Neural progenitor cell (in vitro differentiated cells): Measurements from ENCODE around the gene REL. TPM values are rescaled to one million over a fixed set of nuclear protein-coding genes. Genes with fewer than 3 reads are reported as not detected.

Source experiments
- DNase-seq: peaks from one replicate; pipeline ENCODE4 v3.0.0-alpha.2; 2016; ENCODE audit warnings: low spot score
- H2AFZ ChIP-seq: fragments of 200-600 bp; sonication (generic); replicated peaks from 2 replicates; pipeline ENCODE4 v1.6.1; 2016; ENCODE audit warnings: antibody characterized with exemption
- H3F3A ChIP-seq: fragments of 200-600 bp; sonication (generic); 2 replicates; pipeline ENCODE4 v1.6.1; 2016; ENCODE audit warnings: antibody characterized with exemption, low read depth
- H3K27ac ChIP-seq: fragments of 200-600 bp; sonication (generic); 2 replicates; pipeline ENCODE4 v1.5.1; 2016; ENCODE audit warnings: mild to moderate bottlenecking
- H3K27me3 ChIP-seq: fragments of 200-600 bp; sonication (generic); 2 replicates; pipeline ENCODE4 v1.6.1; 2016; ENCODE audit warnings: mild to moderate bottlenecking, moderate library complexity
- H3K36me3 ChIP-seq: fragments of 200-600 bp; sonication (generic); 2 replicates; pipeline ENCODE4 v1.5.1; 2016
- H3K4me1 ChIP-seq: fragments of 200-600 bp; sonication (generic); 2 replicates; pipeline ENCODE4 v1.6.1; 2016; ENCODE audit warnings: mixed run types
- H3K4me2 ChIP-seq: fragments of 200-600 bp; sonication (generic); 2 replicates; pipeline ENCODE4 v1.6.1; 2016
- H3K4me3 ChIP-seq: fragments of 200-600 bp; sonication (generic); 2 replicates; pipeline ENCODE4 v1.5.1; 2016
- H3K79me2 ChIP-seq: fragments of 200-600 bp; sonication (generic); 2 replicates; pipeline ENCODE4 v1.6.1; 2016; ENCODE audit warnings: low read depth
- H3K9ac ChIP-seq: fragments of 200-600 bp; sonication (generic); 2 replicates; pipeline ENCODE4 v1.6.1; 2016
- H3K9me3 ChIP-seq: fragments of 200-600 bp; sonication (generic); 2 replicates; pipeline ENCODE4 v1.5.1; 2016; ENCODE audit warnings: low read depth
- H4K20me1 ChIP-seq: fragments of 200-600 bp; sonication (generic); 2 replicates; pipeline ENCODE4 v1.6.1; 2016; ENCODE audit warnings: low read depth
- H3K27ac Mint-ChIP-seq: 3 replicates; pipeline ENCODE4 v1.8.0; 2021; ENCODE audit warnings: mixed read lengths
- H3K27me3 Mint-ChIP-seq: 2 replicates; pipeline ENCODE4 v1.8.0; 2022; ENCODE audit warnings: low read depth, mild to moderate bottlenecking, inconsistent platforms, moderate library complexity, mixed read lengths; ENCODE audit not compliant: insufficient read depth
- H3K36me3 Mint-ChIP-seq: 3 replicates; pipeline ENCODE4 v1.8.0; 2021; ENCODE audit warnings: mixed read lengths
- H3K4me1 Mint-ChIP-seq: 3 replicates; pipeline ENCODE4 v1.8.0; 2021; ENCODE audit warnings: mixed read lengths
- H3K4me3 Mint-ChIP-seq: 3 replicates; pipeline ENCODE4 v1.8.0; 2021; ENCODE audit warnings: mild to moderate bottlenecking, moderate library complexity, mixed read lengths
- H3K9me3 Mint-ChIP-seq: 3 replicates; pipeline ENCODE4 v1.8.0; 2020; ENCODE audit warnings: mixed read lengths
- EZH2 ChIP-seq: fragments of 200-600 bp; sonication (generic); IDR thresholded peaks from 2 replicates; pipeline ENCODE4 v1.6.1; 2017; ENCODE audit warnings: antibody characterized with exemption, mild to moderate bottlenecking, moderate library complexity
- EZH2phosphoT487 ChIP-seq: fragments of 200-600 bp; sonication (generic); IDR thresholded peaks from 2 replicates; pipeline ENCODE4 v1.6.1; 2017; ENCODE audit warnings: antibody characterized with exemption
- total RNA-seq: library from RNA; depleted of rRNA; stranded (reverse); fragments of >200 nt; gene quantifications from 2 replicates; pipeline ENCODE4 v1.2.3, GENCODE V29; 2015; ENCODE audit warnings: low replicate concordance
- TF ChIP-seq, protein P1 (sequence below): fragments of 200-600 bp; sonication (generic); IDR thresholded peaks from 2 replicates; pipeline ENCODE4 v1.5.1; 2017; ENCODE audit warnings: antibody characterized with exemption, mild to moderate bottlenecking

Gene REL
- total RNA-seq, 1 donor from 2014 or later = 12.0 TPM

DNA sequence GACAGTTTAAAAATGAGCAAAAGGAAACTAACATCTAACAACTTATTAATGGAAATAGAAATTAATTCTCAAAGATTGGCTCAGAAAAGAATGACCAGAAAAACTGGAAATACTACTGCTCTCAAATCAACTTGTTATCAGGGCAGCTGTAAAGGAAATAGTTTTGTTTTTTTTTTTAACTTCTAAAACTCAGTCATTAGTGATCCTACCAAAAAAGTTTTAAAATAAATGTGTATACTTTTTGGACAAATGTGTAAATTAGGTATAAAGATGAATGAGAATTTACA is 84.1 kb downstream of the REL start:
- no peak overlapping the region for H3K4me2 ChIP-seq
- no peaks in the 10 kb centered on the region for H3K79me2 ChIP-seq
- H3K4me3 Mint-ChIP-seq = no peak overlapping the region
- no peaks in the 10 kb centered on the region for H3K27me3 Mint-ChIP-seq
- no peaks in the 10 kb centered on the region for H3K36me3 ChIP-seq
- no peaks in the 10 kb centered on the region for H3K36me3 Mint-ChIP-seq
- no peaks in the 10 kb centered on the region for H3K9me3 ChIP-seq
- H3K4me3 ChIP-seq = no peak overlapping the region
- no peaks in the 10 kb centered on the region for H4K20me1 ChIP-seq
- H3F3A ChIP-seq = no peaks in the 10 kb centered on the region
- H3K9me3 Mint-ChIP-seq = no peaks in the 10 kb centered on the region
- no peak overlapping the region for H3K27ac Mint-ChIP-seq
- no peaks in the 10 kb centered on the region for H3K4me1 Mint-ChIP-seq
- TF ChIP-seq EZH2phosphoT487 = no peak
- TF ChIP-seq EZH2 = no peak
- TF ChIP-seq, protein P1, sequence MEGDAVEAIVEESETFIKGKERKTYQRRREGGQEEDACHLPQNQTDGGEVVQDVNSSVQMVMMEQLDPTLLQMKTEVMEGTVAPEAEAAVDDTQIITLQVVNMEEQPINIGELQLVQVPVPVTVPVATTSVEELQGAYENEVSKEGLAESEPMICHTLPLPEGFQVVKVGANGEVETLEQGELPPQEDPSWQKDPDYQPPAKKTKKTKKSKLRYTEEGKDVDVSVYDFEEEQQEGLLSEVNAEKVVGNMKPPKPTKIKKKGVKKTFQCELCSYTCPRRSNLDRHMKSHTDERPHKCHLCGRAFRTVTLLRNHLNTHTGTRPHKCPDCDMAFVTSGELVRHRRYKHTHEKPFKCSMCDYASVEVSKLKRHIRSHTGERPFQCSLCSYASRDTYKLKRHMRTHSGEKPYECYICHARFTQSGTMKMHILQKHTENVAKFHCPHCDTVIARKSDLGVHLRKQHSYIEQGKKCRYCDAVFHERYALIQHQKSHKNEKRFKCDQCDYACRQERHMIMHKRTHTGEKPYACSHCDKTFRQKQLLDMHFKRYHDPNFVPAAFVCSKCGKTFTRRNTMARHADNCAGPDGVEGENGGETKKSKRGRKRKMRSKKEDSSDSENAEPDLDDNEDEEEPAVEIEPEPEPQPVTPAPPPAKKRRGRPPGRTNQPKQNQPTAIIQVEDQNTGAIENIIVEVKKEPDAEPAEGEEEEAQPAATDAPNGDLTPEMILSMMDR = no peak
- H3K4me1 ChIP-seq = no peaks in the 10 kb centered on the region
- no peaks in the 10 kb centered on the region for H3K27me3 ChIP-seq
- no peak overlapping the region for H3K9ac ChIP-seq
- no peak overlapping the region for H3K27ac ChIP-seq
- H2AFZ ChIP-seq = no peak overlapping the region
- no peak for DNase-seq

DNA sequence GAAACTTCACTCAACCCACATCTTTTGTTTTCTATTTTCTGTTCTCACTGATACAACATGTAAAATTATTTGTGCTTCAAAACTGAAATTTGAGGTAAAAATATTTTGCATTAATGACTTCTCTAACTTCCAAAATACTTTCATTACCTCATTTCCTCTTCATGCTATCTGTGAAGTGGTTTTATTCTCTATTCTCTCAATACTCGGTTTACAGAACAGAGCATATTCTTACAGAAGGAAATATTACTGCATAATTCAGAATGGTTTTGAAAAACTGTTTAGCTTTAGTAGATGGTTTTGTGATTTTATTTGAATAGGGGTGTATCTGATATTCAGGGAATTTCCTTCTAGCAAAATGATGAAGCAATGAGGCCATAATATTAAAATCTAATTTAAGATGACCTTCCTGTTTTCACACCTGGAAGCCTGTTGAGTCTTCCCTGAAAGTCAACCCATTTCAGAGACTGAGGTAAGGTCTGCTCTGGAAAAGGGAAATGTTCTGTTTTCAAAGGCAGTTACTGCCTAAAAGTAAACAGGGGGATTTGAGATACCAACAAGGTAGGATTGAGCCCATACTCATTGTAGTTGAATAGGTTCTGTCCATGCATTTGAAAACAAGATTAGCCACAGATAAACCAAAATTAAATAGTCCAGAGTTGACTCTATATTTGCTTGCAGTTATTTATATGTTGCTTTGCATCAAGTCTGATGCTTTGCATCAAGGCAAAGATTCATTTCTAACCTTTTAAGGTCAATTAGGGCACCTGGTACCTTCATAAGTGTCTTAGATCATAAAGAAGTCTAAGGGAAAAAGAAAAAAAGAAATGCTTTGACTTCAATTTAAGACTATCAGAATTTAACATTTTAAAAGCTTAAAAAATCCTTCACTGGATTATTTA is 85.4 kb downstream of the REL start:
- no peak overlapping the region for H3K27ac ChIP-seq
- no peak overlapping the region for H3K27ac Mint-ChIP-seq
- H3K4me3 ChIP-seq = no peak overlapping the region
- no peak overlapping the region for H3K4me2 ChIP-seq
- no peaks in the 10 kb centered on the region for H3K36me3 Mint-ChIP-seq
- H3K4me1 Mint-ChIP-seq = no peaks in the 10 kb centered on the region
- H3F3A ChIP-seq = no peaks in the 10 kb centered on the region
- H3K9me3 ChIP-seq = no peaks in the 10 kb centered on the region
- H3K27me3 ChIP-seq = no peaks in the 10 kb centered on the region
- no peak overlapping the region for H3K9ac ChIP-seq
- H4K20me1 ChIP-seq = no peaks in the 10 kb centered on the region
- H3K4me3 Mint-ChIP-seq = no peak overlapping the region
- H3K36me3 ChIP-seq = no peaks in the 10 kb centered on the region
- H3K79me2 ChIP-seq = no peaks in the 10 kb centered on the region
- no peaks in the 10 kb centered on the region for H3K4me1 ChIP-seq
- H3K9me3 Mint-ChIP-seq = no peaks in the 10 kb centered on the region
- no peak for TF ChIP-seq EZH2phosphoT487
- TF ChIP-seq, protein P1 = no peak
- no peak for TF ChIP-seq EZH2
- no peak for DNase-seq
- no peaks in the 10 kb centered on the region for H3K27me3 Mint-ChIP-seq
- no peak overlapping the region for H2AFZ ChIP-seq

DNA sequence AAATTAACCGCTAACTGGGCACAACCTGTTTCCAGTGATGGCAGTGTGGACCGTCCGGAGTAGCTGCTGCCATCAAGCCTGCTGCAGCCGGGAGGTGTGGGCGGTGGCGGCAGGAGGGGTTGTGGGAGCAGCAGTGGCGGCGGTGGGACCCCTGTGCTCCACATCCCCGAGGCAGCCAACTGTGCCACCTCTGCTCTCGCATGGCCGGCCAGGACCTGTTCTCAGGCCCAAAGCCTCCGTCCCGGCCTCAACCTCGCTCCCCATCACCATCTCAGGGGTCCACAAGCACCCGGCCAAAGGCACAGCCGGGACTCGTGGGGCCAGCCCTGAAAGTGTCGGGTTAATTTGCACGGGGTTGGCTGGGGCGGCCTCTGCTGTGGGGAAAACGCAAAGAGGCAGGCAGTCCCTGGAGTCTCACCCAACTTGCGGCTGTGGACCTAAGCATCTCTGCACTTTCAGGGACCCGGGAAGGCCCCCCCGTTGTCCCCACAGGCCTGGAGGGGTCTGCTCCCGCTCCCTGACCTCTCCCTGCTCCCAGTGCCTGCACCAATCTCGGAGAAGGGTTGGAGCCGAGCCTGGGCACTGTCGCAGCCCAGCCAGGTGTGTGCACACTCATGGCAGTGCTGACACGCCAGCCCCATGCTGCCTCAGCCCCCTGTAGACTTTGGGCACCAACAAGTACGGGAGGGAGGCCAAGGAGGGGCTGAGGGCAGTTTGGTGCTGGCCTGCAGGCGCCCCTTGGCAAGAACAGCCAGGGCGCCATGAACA is 91.7 kb downstream of the REL start:
- no peak overlapping the region for H2AFZ ChIP-seq
- DNase-seq = no peak
- no peaks in the 10 kb centered on the region for H3K27me3 ChIP-seq
- Mint-ChIP-seq H3K36me3 (no peaks in the 10 kb centered on the region), H3K9me3 (no peaks in the 10 kb centered on the region), H3K4me1 (peaks cover 12% of the 10 kb centered on the region), H3K4me3 (no peak overlapping the region), H3K27me3 (peaks cover 3% of the 10 kb centered on the region), H3K27ac (no peak overlapping the region)
- no peak overlapping the region for H3K27ac ChIP-seq
- peaks cover 3% of the 10 kb centered on the region for H3K4me1 ChIP-seq
- no peaks in the 10 kb centered on the region for H4K20me1 ChIP-seq
- no peak overlapping the region for H3K9ac ChIP-seq
- H3K4me3 ChIP-seq = no peak overlapping the region
- no peaks in the 10 kb centered on the region for H3F3A ChIP-seq
- H3K9me3 ChIP-seq = no peaks in the 10 kb centered on the region
- no peak overlapping the region for H3K4me2 ChIP-seq
- TF ChIP-seq, protein P1 = no peak
- TF ChIP-seq EZH2phosphoT487 = no peak
- TF ChIP-seq EZH2 = no peak
- no peaks in the 10 kb centered on the region for H3K79me2 ChIP-seq
- no peaks in the 10 kb centered on the region for H3K36me3 ChIP-seq
